Caco-2 (cell line): ENCODE results near the gene ADAMTS1. TPM values are rescaled to one million over a fixed set of nuclear protein-coding genes. Genes with fewer than 3 reads are reported as not detected.

Experiments
- BruUV-seq: library from RNA; stranded (reverse); fragments of 400-500 nt; replicated peaks from 2 replicates; lab custom pipeline; 2021; lab: Mats Ljungman, UMichigan
- CTCF ChIA-PET: fragments of 300-600 bp; sonication (Branson Sonifier 250); formaldehyde crosslinking; loops from one replicate; lab custom pipeline; 2022; ENCODE audit warnings: antibody characterized with exemption; lab: Charles Lee
- POLR2A ChIA-PET: fragments of 300-600 bp; sonication (Branson Sonifier 250); formaldehyde crosslinking; loops from one replicate; lab custom pipeline; 2022; ENCODE audit warnings: antibody characterized with exemption; lab: Charles Lee
- DNase-seq, 2 experiments: peaks; one replicate each; pipeline versions ENCODE4 v3.0.0 to v3.0.0-alpha.2; 2020 to 2022
- H3K27me3 ChIP-seq: replicated peaks from 2 replicates; pipeline ENCODE4 v1.6.0; 2011; ENCODE audit warnings: low read length; ENCODE audit not compliant: control insufficient read depth, insufficient read depth
- H3K36me3 ChIP-seq: 2 replicates; pipeline ENCODE4 v1.5.1; 2011; ENCODE audit warnings: low read length; ENCODE audit not compliant: control insufficient read depth, insufficient read depth
- H3K4me1 ChIP-seq: fragments of 250-450 bp; sonication (Bioruptor Pico); 2 replicates; pipeline ENCODE4 v1.5.1; 2020; ENCODE audit warnings: mild to moderate bottlenecking
- H3K4me3 ChIP-seq: 2 replicates; pipeline ENCODE4 v1.5.1; 2011; ENCODE audit warnings: low read depth, mild to moderate bottlenecking, control low read depth, low read length
- H3K9me3 ChIP-seq: fragments of 250-450 bp; sonication (Bioruptor Pico); 2 replicates; pipeline ENCODE4 v1.5.1; 2020; ENCODE audit warnings: mild to moderate bottlenecking, moderate library complexity
- H3K27ac Mint-ChIP-seq: one replicate; pipeline ENCODE4 v1.8.0; 2022; ENCODE audit warnings: mixed read lengths; ENCODE audit not compliant: unreplicated experiment
- H3K27me3 Mint-ChIP-seq: one replicate; pipeline ENCODE4 v1.8.0; 2022; ENCODE audit warnings: mixed read lengths; ENCODE audit not compliant: insufficient read depth, unreplicated experiment
- H3K36me3 Mint-ChIP-seq: one replicate; pipeline ENCODE4 v1.8.0; 2022; ENCODE audit warnings: mild to moderate bottlenecking, mixed read lengths; ENCODE audit not compliant: insufficient read depth, unreplicated experiment
- H3K4me1 Mint-ChIP-seq: one replicate; pipeline ENCODE4 v1.8.0; 2022; ENCODE audit warnings: low read depth, mixed read lengths; ENCODE audit not compliant: unreplicated experiment
- H3K4me3 Mint-ChIP-seq: one replicate; pipeline ENCODE4 v1.8.0; 2022; ENCODE audit warnings: mild to moderate bottlenecking, moderate library complexity, mixed read lengths; ENCODE audit not compliant: unreplicated experiment
- H3K9me3 Mint-ChIP-seq: one replicate; pipeline ENCODE4 v1.8.0; 2022; ENCODE audit warnings: mixed read lengths; ENCODE audit not compliant: unreplicated experiment
- intact Hi-C: fragments of 100-400 bp; cut with micrococcal nuclease; formaldehyde crosslinking; loops from one replicate; pipeline ENCODE4 v1.10.0; 2022; ENCODE audit not compliant: unreplicated experiment
- total RNA-seq: library from RNA; stranded (reverse); gene quantifications from 2 replicates; pipeline ENCODE4 v1.2.3, GENCODE V29; 2022
- TF ChIP-seq, protein P1 (sequence below), 2 experiments: fragments of 200-600 bp in 1 of 2; IDR thresholded peaks; 1 replicate in 1 of 2; 2 replicates in 1 of 2; pipeline versions ENCODE4 v1.5.1 to v1.8.0; 2011 to 2022; ENCODE audit warnings: antibody characterized with exemption in 1 of 2, control low read depth in 1 of 2, inconsistent platforms in 1 of 2, low read depth in 1 of 2, low read length in 1 of 2, mild to moderate bottlenecking in 1 of 2, moderate library complexity in 1 of 2; ENCODE audit not compliant: insufficient read depth in 1 of 2, severe bottlenecking in 1 of 2, unreplicated experiment in 1 of 2

Gene ADAMTS1
- total RNA-seq, 1 experiment from 2014 or later = not detected

DNA sequence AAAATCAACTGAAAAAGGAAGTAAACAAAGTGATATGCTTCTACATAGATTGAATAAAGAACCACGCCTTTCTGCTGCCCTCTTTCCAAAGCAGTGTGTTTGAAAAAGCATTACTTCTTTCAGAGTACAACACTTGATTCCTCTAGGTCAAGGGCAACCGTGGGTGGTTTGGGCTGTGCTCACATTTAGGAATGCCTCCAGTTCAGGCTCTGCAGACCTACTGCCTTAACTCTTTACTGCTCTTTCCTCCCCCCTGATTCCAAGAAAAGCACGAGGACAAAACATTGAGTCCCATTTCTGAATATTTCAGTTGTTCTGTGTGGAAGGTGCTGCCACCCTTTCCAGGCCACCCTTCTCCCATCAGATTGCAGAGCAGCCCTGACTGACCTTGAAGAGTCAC, 45.2 kb downstream of the ADAMTS1 start:
- no peak for DNase-seq
- Histone ChIP-seq H3K36me3 (no peaks in the 10 kb centered on the region), H3K4me3 (no peak overlapping the region), H3K4me1 (no peaks in the 10 kb centered on the region; the same call in 1 of the 2 replicates), H3K27me3 (no peaks in the 10 kb centered on the region), H3K9me3 (0 out of 2 replicates have a peak, but pooled peaks cover 5% of the 10 kb centered on the region)
- H3K27me3 Mint-ChIP-seq = no peaks in the 10 kb centered on the region
- no peaks in the 10 kb centered on the region for H3K36me3 Mint-ChIP-seq
- H3K4me3 Mint-ChIP-seq = no peak overlapping the region
- intact Hi-C loops = no loop called here
- no peak overlapping the region for H3K27ac Mint-ChIP-seq
- peaks cover 7% of the 10 kb centered on the region for H3K4me1 Mint-ChIP-seq
- BruUV-seq = no TSS peak
- TF ChIP-seq, protein P1, sequence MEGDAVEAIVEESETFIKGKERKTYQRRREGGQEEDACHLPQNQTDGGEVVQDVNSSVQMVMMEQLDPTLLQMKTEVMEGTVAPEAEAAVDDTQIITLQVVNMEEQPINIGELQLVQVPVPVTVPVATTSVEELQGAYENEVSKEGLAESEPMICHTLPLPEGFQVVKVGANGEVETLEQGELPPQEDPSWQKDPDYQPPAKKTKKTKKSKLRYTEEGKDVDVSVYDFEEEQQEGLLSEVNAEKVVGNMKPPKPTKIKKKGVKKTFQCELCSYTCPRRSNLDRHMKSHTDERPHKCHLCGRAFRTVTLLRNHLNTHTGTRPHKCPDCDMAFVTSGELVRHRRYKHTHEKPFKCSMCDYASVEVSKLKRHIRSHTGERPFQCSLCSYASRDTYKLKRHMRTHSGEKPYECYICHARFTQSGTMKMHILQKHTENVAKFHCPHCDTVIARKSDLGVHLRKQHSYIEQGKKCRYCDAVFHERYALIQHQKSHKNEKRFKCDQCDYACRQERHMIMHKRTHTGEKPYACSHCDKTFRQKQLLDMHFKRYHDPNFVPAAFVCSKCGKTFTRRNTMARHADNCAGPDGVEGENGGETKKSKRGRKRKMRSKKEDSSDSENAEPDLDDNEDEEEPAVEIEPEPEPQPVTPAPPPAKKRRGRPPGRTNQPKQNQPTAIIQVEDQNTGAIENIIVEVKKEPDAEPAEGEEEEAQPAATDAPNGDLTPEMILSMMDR (IDR thresholded peaks at IDR 0.05; ENCODE audit: insufficient read depth in 1 of 2, low read depth in 1 of 2, low read length in 1 of 2, severe bottlenecking in 1 of 2, unreplicated experiment in 1 of 2) = no peak
- CTCF ChIA-PET = no interaction called here
- POLR2A ChIA-PET = no interaction called here
- peaks cover 17% of the 10 kb centered on the region for H3K9me3 Mint-ChIP-seq

DNA sequence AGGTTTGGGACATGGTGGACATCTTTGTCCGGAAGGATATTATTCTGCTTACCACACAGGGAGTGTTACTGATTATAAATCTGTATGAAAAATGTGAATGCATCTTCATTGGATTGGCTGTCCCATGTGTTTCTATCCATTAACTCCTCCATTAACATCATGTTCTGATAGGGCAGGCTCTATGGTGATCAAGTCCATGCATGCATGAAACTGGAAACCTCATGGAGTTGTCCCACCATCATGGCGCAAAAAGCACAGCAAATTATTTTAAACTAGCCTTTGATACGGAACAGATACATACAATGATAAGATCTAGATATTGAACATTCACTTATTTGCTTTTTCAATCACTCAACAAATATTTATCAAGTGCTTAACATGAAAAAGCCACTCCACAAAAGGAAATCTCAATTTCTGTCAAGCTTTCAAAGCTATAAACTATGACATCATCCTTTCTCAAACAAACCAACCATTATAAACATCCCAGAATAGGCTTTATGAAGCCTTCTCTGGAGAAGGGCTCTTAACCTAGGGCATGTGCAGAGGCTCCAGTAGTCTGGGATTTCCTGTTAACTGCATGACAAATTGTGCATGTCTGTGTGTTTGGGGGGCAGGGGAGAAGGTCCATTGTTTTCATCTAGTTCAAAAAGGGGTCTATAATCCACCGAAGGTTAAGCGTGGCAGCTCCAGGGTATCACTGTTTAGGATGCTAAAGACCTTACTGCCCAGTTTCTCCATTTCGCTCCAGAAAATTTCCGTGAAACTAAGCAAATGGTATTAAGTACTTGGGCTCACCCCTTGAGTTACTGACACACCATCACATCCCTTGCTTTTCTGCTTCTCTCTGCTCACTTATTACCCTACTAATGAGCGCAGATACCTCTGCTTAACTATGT, 46.1 kb downstream of the ADAMTS1 start:
- Mint-ChIP-seq H3K27me3 (no peaks in the 10 kb centered on the region), H3K9me3 (peaks cover 17% of the 10 kb centered on the region), H3K36me3 (no peaks in the 10 kb centered on the region), H3K4me3 (no peak overlapping the region), H3K4me1 (peaks cover 7% of the 10 kb centered on the region), H3K27ac (no peak overlapping the region)
- H3K4me1 ChIP-seq = no peaks in the 10 kb centered on the region; the same call in 1 of the 2 replicates
- TF ChIP-seq, protein P1 (IDR thresholded peaks at IDR 0.05; ENCODE audit: insufficient read depth in 1 of 2, low read depth in 1 of 2, low read length in 1 of 2, severe bottlenecking in 1 of 2, unreplicated experiment in 1 of 2) = no peak
- no peak overlapping the region for H3K4me3 ChIP-seq
- 0 out of 2 replicates have a peak, but pooled peaks cover 5% of the 10 kb centered on the region for H3K9me3 ChIP-seq
- BruUV-seq = no TSS peak
- no peaks in the 10 kb centered on the region for H3K36me3 ChIP-seq
- ChIA-PET POLR2A (no interaction called here), CTCF (no interaction called here)
- intact Hi-C loops = no loop called here
- DNase-seq = no peak
- no peaks in the 10 kb centered on the region for H3K27me3 ChIP-seq

DNA sequence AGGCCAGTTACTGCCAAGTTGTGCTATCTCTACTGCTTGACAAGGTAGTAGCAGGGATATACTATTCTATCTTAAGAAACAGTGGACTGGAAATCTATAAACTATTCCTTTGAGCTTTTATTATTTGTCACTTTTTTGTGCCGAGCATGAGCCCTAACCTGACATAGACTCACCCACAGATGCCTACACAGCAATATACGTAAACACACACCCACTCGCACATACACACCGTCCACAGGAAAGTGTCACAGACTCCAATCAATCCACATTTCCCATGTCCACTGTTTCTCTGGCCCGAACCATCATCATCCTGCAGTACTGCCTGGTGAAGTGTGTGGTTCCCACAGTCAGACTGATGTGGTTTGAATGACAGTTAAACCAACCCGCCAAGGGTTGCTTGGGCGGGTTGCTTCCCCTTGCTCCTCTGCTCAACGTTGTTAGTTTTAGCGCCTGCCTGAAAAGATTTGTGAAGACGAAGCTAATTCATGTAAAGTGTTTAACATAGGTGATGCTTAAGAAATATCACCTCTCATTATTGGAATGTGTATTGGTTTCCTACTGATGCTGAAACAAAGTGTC, 47.2 kb downstream of the ADAMTS1 start:
- no peak overlapping the region for H3K27ac Mint-ChIP-seq
- ChIA-PET CTCF (no interaction called here), POLR2A (no interaction called here)
- no peaks in the 10 kb centered on the region; the same call in 1 of the 2 replicates for H3K4me1 ChIP-seq
- H3K27me3 Mint-ChIP-seq = no peaks in the 10 kb centered on the region
- no peaks in the 10 kb centered on the region for H3K36me3 Mint-ChIP-seq
- H3K4me1 Mint-ChIP-seq = peaks cover 7% of the 10 kb centered on the region
- H3K27me3 ChIP-seq = no peaks in the 10 kb centered on the region
- no peak overlapping the region for H3K4me3 Mint-ChIP-seq
- BruUV-seq = no TSS peak
- TF ChIP-seq, protein P1 (IDR thresholded peaks at IDR 0.05; ENCODE audit: insufficient read depth in 1 of 2, low read depth in 1 of 2, low read length in 1 of 2, severe bottlenecking in 1 of 2, unreplicated experiment in 1 of 2) = no peak
- peaks cover 22% of the 10 kb centered on the region for H3K9me3 Mint-ChIP-seq
- 0 out of 2 replicates have a peak, but pooled peaks cover 5% of the 10 kb centered on the region for H3K9me3 ChIP-seq
- H3K36me3 ChIP-seq = no peaks in the 10 kb centered on the region
- DNase-seq = no peak
- intact Hi-C loops = no loop called here
- H3K4me3 ChIP-seq = no peak overlapping the region
